DMS 273 (cell line): ENCODE measurements around the gene FBXW10B.
"Not testable (repeated sequence)": the region's sequence is repeated elsewhere in the genome, so short reads cannot be mapped to it uniquely, and the experiment has no call there.

Experiments used
- DNase-seq: peaks from one replicate; lab custom pipeline; 2025; ENCODE audit not compliant: unreplicated experiment; lab: John Stamatoyannopoulos, UW

FBXW10B gene

GRCh38 chr17:15619331-15620058 is at the start of gene FBXW10B:
FBXW10B (minus strand) TSS chr17:15619704; CDS start chr17:15619512, 192 bp downstream.
- not testable (repeated sequence) for DNase-seq

GRCh38 chr17:15663691-15664090 is 44.2 kb upstream of the FBXW10B start:
- no peak for DNase-seq

- no peak for DNase-seq
Measured at GRCh38 chr17:15663176-15663575, 43.7 kb upstream of the FBXW10B start.

GRCh38 chr17:15662681-15663080 is 43.2 kb upstream of the FBXW10B start:
- no peak for DNase-seq

- DNase-seq, result no peak
Measured at GRCh38 chr17:15660077-15660476, 40.6 kb upstream of the FBXW10B start.

GRCh38 chr17:15659663-15660062 is 40.2 kb upstream of the FBXW10B start:
- no peak for DNase-seq

GRCh38 chr17:15659236-15659635 is 39.7 kb upstream of the FBXW10B start:
- DNase-seq, result no peak

GRCh38 chr17:15658296-15658695 is 38.8 kb upstream of the FBXW10B start:
- DNase-seq, result no peak

- DNase-seq, result no peak
Measured at GRCh38 chr17:15657868-15658267, 38.4 kb upstream of the FBXW10B start.

- no peak for DNase-seq
Measured at GRCh38 chr17:15654886-15655561, 35.5 kb upstream of the FBXW10B start.

GRCh38 chr17:15654401-15654800 is 34.9 kb upstream of the FBXW10B start:
- not testable (repeated sequence) for DNase-seq

- no peak for DNase-seq
Measured at GRCh38 chr17:15652960-15653359, 33.5 kb upstream of the FBXW10B start.

- peak; percentile 94 for DNase-seq
Measured at GRCh38 chr17:15651583-15652110, 32.1 kb upstream of the FBXW10B start.

GRCh38 chr17:15650741-15651582 is 31.5 kb upstream of the FBXW10B start:
- DNase-seq, result no peak

- DNase-seq, result no peak
Measured at GRCh38 chr17:15649861-15650421, 30.4 kb upstream of the FBXW10B start.

GRCh38 chr17:15648386-15648785 is 28.9 kb upstream of the FBXW10B start:
- DNase-seq, result no peak

- DNase-seq, result peak; percentile 15
Measured at GRCh38 chr17:15645942-15646312, 26.4 kb upstream of the FBXW10B start.

- DNase-seq, result peak; percentile 39
Measured at GRCh38 chr17:15645099-15645941, 25.8 kb upstream of the FBXW10B start.

- not testable (repeated sequence) for DNase-seq
Measured at GRCh38 chr17:15642505-15643251, 23.2 kb upstream of the FBXW10B start.
